HG02970 (cell line): ENCODE measurements around the gene POLD1.
"Not testable (repeated sequence)": the region's sequence is repeated elsewhere in the genome, so short reads cannot be mapped to it uniquely, and the experiment has no call there.

Experiments used
- ATAC-seq: cut with Tn5 transposase; IDR thresholded peaks from one replicate; pipeline ENCODE4 v1.9.1; 2021; ENCODE audit warnings: mild to moderate bottlenecking, moderate library complexity, moderate number of reproducible peaks; ENCODE audit not compliant: unreplicated experiment, low FRiP score

The POLD1 gene

GRCh38 chr19:50383852-50384684 lies at the start of gene POLD1:
TSS of gene POLD1 (plus strand) at chr19:50384347. CDS start at chr19:50398852, 14,505 bp downstream.
- ATAC-seq = peak; percentile 75

DNA sequence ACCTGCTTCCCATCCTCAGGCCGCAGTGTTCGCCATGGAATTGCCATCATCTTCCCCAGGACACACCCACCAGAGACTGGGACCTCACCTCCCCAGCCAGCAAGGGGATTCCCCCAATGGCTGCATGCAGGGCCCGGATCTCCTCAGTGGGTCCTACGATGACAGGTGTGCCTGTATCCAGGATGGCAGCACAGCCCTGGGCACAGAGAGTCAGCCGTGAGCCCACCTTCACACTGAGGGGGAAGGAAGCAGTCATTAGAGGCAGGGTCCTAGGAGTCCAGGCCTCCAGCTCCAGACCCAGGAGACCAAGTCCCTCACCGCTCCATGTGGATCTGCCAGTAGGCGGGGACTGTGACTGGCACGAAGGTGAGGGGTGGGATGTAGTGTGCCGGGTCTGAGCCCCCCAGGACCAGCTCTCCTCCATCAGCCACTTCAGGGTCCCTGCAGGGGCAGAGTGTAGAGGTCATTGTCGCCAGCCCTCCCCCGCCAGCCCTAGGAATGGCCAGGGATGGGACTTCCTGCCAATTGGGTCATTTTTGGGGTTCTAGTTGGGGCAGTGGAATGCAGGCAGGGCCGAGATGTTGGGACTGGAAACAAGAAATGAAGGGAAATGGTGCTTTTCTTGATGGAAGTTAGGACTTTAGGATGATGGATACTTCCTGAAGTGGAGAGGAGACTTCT lies 49.3 kb upstream of the POLD1 start:
- ATAC-seq = no peak

- ATAC-seq = not testable (repeated sequence)
Measured at GRCh38 chr19:50337031-50337430, 47.1 kb upstream of the POLD1 start.

GRCh38 chr19:50340331-50340730 lies 43.8 kb upstream of the POLD1 start:
- no peak for ATAC-seq

- no peak for ATAC-seq
Measured at GRCh38 chr19:50341091-50341564, 43.0 kb upstream of the POLD1 start.

DNA sequence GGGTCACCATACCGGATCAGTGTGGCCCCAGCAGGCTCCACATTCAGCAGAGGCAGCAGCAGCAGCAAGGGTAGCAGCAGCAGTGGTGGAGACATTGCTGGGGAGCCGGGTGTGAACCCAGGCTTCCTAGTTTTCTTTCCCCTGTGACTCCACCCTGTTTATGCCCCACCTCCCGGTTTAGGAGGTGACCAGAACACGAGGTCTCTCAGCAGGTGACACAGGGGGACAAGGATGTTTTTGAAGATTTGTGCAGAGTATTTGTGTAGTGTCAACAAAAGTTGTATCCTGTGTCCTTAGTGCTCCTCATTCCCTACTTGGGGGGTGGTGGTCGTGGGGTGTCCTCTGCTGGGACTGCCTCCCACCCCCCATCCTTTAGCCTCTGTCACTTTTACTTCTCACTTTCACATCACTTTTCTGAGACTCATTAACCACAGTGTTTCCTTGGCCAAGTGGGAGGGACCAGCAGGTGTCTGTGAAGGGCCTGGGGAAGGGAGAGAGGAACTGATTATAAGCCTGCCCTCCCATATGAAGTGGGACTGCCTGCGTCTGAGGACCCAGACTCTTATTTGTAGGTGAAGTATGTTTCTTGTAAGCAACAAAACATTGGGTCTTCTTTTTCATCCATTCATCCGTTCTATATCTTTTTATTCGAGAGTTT lies 39.4 kb upstream of the POLD1 start:
- no peak for ATAC-seq

DNA sequence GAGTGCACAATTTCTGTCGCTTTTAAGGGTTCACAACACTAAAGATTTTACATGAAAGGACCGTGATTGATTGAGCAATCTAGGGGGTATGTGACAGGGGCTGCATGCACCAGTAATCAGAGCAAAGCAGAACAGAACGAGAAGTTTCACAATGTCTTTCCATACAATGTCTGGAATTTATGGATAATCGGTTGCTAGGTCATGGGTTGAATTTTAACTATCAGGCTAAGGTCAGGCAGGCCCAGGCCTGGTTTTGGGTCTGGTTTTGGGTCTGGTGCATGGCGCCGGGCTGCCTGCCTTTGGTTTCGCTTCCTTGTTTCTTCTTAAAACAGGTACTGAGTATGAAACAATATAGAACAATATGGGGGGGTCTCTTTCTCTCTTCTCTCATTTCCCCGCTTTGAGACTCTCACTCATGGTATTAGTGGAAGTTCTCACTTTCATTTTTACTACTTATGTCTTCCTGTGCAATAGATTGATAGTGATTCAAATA lies 37.0 kb upstream of the POLD1 start:
- ATAC-seq = not testable (repeated sequence)

GRCh38 chr19:50349277-50350057 lies 34.7 kb upstream of the POLD1 start:
- no peak for ATAC-seq

DNA sequence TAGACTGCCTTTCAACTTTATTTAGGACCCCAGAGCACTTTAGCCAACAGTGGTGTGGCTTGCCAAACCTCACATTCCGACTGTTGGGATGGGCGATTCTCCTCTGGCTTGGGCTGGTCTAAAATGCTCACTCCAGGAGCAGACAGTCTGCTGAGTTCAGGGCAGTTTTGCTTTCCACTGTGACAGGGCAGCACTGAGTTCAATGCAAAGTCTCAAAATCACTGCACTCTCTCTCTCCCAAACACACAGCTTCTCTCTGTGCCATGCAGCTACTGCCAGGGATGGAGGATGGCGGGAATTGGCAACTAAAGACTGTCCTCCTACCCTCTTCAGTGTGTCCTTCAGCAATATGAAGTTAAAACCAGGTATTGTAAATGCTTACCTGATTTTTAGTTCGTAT lies 31.9 kb upstream of the POLD1 start:
- no peak for ATAC-seq

- ATAC-seq = not testable (repeated sequence)
Measured at GRCh38 chr19:50353487-50353880, 30.7 kb upstream of the POLD1 start.

GRCh38 chr19:50356691-50357177 lies 27.4 kb upstream of the POLD1 start:
- no peak for ATAC-seq

GRCh38 chr19:50357178-50358100 lies 26.7 kb upstream of the POLD1 start:
- ATAC-seq = peak; percentile 50

GRCh38 chr19:50358483-50359327 lies 25.4 kb upstream of the POLD1 start:
- no peak for ATAC-seq

GRCh38 chr19:50359328-50359818 lies 24.8 kb upstream of the POLD1 start:
- ATAC-seq = no peak

DNA sequence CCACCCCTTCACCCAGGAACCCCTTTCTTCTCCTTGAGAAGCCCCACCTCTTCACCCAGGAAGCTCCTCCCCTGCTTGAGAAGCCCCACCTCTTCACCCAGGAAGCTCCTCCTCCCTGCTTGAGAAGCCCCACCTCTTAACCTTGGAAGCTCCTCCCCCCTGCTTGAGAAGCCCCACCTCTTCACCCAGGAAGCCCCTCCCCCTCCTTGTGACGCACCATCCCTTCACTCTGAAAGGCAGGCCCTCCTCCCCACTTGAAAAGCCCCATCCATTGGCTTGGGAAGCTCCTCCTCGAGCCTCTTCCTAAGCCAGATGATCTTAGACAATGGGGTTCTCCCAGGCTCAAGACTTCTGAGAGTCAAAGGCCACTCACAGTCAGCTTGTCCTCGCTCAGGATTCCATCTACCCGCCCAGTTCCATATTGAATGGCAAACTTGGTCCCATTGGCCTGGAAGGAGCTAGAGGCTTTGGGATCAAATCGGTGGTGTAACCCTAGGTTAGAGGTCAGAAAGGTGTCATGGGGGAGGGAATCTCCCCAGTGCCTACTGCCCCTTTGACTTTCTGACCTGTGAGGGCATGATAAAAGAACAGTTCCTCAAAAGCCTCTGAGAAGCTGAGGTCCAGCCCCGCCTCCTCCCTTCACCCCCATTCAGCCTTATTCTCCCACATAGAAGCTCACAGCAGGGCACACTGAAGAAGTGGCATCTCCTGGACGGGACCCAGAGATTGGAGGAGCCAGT lies 22.7 kb upstream of the POLD1 start:
- no peak for ATAC-seq

DNA sequence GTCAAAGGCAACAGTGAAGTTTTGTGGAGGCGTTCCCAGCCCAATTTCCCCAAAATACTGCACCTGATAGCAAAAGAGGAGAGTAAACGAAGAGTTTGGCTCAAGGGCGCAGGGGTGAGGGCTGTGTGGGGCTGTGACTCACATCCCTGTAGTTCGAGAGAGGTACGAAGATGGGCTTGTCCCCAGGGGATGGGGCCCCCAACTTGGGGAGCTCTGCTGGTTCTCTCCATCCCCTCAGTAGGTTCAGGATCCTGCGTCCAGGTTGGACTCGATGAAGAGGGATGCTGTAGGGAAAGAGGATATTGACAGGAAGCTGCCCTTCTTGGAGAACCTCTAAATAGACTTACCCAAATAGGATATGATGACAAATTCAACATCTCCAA lies 22.1 kb upstream of the POLD1 start:
- ATAC-seq = no peak
